Raji (cell line): ENCODE results near the gene TGM4.

Source experiments
- POLR2A ChIP-seq: IDR thresholded peaks from 2 replicates; pipeline ENCODE4 v1.6.1; 2011; ENCODE audit warnings: low read depth, low read length, control low read depth; ENCODE audit not compliant: insufficient read depth

TGM4 gene

DNA sequence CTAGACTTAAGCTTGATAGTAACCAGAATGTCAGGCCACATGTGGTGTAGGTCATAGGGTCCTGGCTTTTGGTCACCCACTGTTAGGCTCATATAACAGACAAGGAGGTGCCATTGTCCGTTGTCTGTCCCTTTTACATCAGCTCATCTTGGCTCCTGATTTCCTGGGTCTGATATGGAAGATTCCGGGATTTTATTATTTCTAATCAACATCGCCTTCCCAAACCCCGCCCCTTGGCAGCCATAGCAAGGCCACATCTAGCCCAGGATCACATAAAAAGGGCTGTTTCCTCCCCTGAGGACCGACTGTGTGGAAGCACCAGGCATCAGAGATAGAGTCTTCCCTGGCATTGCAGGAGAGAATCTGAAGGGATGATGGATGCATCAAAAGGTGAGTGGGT lies at the start of gene TGM4:
Gene TGM4 (plus strand): TSS at position 301 of the 400 bp plus-strand sequence. CDS start 71 bp downstream, at position 372.
- no peak for TF ChIP-seq POLR2A

DNA sequence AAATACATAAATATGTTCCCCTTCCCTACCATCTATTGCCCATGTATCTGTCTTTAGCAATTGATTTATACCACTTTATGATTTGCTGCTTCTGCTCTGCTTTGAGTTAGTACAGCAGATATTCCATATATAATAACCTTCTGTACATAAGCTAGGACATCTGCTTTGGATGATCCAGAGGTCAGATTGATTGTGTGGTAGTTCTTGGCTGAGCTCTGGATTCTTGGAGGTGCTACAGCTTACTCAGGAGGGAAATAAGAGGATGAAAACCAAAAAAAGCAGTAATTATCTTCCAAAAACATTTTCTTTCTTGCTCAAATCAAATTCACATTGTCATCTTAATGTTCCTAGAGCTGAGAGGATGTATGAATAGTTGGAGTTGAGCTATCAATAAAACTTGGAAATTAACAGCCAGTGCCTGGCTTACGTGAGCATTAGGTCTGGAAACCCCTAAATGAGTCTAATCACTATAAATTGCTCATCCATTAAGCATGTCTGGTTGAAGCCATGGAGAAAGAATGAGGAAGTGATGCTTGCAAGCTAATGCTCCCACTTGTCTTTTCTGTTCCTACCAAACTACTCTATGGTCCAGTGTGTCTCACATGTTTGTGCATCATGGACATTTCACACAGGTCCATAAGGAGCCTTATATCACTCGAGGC lies 49.0 kb upstream of the TGM4 start:
- TF ChIP-seq POLR2A: no peak

DNA sequence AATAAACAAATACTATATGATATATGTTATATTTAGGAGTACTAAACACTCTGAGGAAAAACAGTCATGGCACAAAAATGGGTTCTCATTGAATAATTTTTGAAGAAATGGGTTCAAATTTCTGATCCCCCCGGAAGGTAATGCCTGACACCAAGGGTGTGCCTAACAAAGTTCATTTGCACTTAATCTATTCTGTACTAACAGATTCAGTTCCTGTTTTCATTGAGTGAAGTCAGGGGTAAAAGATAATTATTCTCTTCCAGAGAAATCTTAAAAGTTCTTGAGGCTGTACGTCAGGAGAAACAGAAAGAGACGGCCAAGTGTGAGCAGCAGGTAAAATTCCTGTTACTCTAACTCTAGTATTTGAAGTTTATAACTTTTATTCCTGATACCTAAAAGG lies 47.2 kb upstream of the TGM4 start:
- no peak for TF ChIP-seq POLR2A

DNA sequence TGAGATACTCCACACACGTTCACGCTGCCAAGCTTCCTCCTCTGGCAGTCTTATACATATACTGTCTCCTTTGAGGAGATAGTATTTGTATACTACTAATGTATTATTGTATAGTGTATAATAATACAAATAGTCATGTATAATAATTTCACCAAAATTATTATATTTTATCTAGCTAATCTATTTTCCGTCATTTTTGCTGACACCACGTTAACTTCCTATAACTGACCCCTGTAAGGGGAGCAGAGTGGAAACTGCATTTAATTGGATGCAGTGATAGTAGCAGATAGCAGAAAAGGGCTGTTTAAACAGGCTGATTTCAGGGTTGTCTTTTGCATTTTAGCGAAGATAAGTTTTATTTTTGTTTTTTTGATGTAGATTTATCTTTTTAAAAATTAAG lies 43.2 kb upstream of the TGM4 start:
- no peak for TF ChIP-seq POLR2A

DNA sequence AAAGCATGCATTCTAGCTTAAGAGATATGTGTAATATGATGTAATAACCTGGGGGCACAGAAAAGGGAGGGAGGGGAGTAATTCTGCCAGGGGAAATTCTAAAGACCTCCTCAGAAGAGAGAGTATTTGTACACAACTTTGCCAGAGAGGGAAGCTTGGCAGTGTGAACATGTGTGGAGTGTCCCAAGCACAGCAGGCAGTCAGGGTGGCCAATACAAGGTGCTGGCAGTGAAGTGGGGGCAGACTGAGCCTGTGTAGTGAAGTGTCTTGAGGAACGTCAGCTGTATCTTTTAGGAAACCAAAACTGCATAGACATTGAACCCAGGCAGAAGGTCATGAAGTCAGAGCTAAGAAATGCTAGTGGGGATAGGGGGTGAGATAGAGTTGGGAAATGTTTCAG lies 42.4 kb upstream of the TGM4 start:
- TF ChIP-seq POLR2A: no peak

DNA sequence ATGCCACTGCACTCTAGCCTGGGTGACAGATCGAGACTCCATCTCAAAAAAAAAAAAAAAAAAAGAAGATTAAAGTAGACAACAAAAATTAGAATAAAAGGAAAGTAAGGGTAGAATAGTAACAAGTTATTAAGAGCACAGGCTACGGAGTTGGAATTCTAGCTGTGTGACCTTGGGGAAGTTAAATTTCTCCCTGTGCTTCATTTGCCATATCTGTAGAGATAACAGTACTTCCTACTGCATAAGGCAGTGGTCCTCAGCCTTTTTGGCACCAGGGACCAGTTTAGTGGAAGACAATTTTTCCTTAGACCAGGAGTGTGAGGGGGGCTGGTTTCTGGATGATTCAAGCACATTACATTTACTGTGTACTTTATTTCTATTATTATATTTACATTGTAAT lies 41.4 kb upstream of the TGM4 start:
- TF ChIP-seq POLR2A: no peak

GRCh38 chr3:44833394-44833793 lies 41.0 kb upstream of the TGM4 start:
- TF ChIP-seq POLR2A: no peak

- no peak for TF ChIP-seq POLR2A
These were observed 38.7 kb upstream of the TGM4 start for GRCh38 chr3:44835684-44836083.

DNA sequence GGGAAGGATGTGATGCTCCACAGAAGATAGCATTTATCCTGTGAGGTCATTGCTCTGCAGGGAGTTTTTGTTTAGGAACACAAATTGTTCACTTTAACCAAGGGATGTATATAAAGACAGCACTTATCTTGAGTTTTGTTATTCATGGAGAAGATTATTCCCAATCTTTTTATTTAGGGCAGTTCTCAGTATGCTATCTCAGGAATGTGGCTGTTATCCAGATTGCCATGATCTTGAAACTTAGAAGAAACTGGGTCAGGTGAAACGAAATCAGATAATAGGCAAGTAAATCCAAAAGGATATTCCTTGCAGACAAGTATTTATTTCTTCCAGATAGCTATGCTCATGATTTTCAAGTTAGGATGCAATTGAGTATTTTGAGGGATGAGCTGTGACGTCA lies 32.0 kb upstream of the TGM4 start:
- TF ChIP-seq POLR2A: no peak

DNA sequence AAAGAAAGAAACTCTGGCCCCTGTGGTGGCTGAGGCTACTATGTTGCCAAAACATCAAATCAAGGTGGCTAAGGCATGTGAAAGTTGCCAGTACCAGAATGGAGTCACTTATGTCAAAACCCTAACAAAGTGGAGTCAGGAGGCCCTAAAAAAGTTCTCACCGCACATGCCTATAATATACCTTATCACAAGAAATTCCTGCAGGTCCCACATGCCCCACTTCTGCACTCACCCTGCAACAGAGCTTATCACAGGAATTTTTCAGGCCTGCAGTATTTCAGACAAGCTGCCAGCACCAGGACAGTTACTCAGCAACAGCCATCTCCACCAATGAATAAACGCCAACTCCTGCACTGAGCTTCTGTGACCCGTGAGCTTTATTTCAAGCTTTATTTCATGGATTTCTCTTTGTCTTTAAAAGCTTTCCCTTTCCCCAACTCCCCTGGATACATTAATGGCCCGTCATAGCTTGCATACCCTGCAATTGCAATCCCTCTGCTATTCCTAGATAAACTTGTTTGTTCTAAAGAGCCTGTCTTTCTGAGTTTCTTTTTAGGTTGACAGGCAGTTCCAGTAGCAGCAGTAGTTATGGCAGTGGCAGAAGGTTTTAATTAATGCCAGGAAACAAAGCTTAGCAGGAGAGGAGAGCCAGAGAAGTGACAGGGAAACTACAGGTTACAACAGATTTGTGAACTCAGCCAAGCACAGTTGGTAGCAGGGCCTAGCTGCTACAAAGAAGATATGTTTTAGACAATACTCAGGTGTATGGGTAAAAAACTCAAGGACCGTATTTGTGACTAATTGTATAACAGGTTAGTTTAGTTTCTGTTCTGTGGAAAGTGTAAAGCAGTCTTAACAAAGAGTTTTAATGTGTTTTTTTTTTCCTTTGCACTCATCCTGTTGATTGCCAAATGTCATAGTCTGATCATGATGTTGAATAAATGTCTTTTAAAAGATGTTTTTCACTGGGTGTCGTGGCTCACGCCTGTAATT lies 28.6 kb upstream of the TGM4 start:
- TF ChIP-seq POLR2A: no peak

GRCh38 chr3:44848634-44849033 lies 25.8 kb upstream of the TGM4 start:
- TF ChIP-seq POLR2A: no peak

GRCh38 chr3:44860117-44860516 lies 14.3 kb upstream of the TGM4 start:
- TF ChIP-seq POLR2A: no peak

GRCh38 chr3:44861412-44862225 lies 12.8 kb upstream of the TGM4 start, which contains the start of gene TMEM42:
Gene TMEM42, plus strand, starts transcription at chr3:44861912. Its CDS starts 13 bp downstream, at chr3:44861925.
- no peak for TF ChIP-seq POLR2A

GRCh38 chr3:44862226-44862637 lies 12.2 kb upstream of the TGM4 start:
- TF ChIP-seq POLR2A: no peak
